Fibroblast of the aortic adventitia (primary cell): Measurements from ENCODE around the gene CUL3. TPM values are rescaled to one million over a fixed set of nuclear protein-coding genes. Genes with fewer than 3 reads are reported as not detected.

Experiments used
- DNase-seq: peaks from one replicate; pipeline ENCODE4 v3.0.0-alpha.2; 2010; ENCODE audit warnings: low read depth
- H3K4me3 ChIP-seq: 2 replicates; pipeline ENCODE4 v1.5.1; 2011; ENCODE audit warnings: low read depth, mild to moderate bottlenecking, control low read depth, low read length, moderate library complexity
- CTCF ChIP-seq: IDR thresholded peaks from 2 replicates; pipeline ENCODE4 v1.5.1; 2011; ENCODE audit warnings: mild to moderate bottlenecking, low read length, control low read depth, inconsistent platforms; ENCODE audit not compliant: insufficient read depth
- total RNA-seq: library from RNA; depleted of rRNA; stranded (reverse); fragments of >200 nt; gene quantifications from 2 replicates; pipeline ENCODE4 v1.2.3, GENCODE V29; 2012; ENCODE audit warnings: low replicate concordance

CUL3 gene
- total RNA-seq, 1 donor = 75.7 TPM

GRCh38 chr2:224570328-224570993 lies 14.7 kb downstream of the CUL3 start:
- H3K4me3 ChIP-seq = peak overlapping the region; percentile 47
- TF ChIP-seq CTCF = no peak
- peak; percentile 74 for DNase-seq

- H3K4me3 ChIP-seq = no peak overlapping the region
- no peak for TF ChIP-seq CTCF
- DNase-seq = no peak
Observed at GRCh38 chr2:224569654-224570053, 15.5 kb downstream of the CUL3 start.

- TF ChIP-seq CTCF = no peak
- H3K4me3 ChIP-seq = no peak overlapping the region
- DNase-seq = no peak
Observed at GRCh38 chr2:224565452-224566035, 19.6 kb downstream of the CUL3 start.

GRCh38 chr2:224563537-224563936 lies 21.6 kb downstream of the CUL3 start:
- peak; percentile 66 for DNase-seq
- H3K4me3 ChIP-seq = no peak overlapping the region
- TF ChIP-seq CTCF = no peak

GRCh38 chr2:224562831-224563230 lies 22.3 kb downstream of the CUL3 start:
- no peak for DNase-seq

GRCh38 chr2:224561234-224562005 lies 23.7 kb downstream of the CUL3 start:
- no peak for DNase-seq
- no peak overlapping the region for H3K4me3 ChIP-seq
- TF ChIP-seq CTCF = no peak

More at GRCh38 chr2:224562831-224563230, 22.3 kb downstream of the CUL3 start:
- no peak overlapping the region for H3K4me3 ChIP-seq
- TF ChIP-seq CTCF = no peak
